ENCODE data around the gene MCF2L2.

DNA sequence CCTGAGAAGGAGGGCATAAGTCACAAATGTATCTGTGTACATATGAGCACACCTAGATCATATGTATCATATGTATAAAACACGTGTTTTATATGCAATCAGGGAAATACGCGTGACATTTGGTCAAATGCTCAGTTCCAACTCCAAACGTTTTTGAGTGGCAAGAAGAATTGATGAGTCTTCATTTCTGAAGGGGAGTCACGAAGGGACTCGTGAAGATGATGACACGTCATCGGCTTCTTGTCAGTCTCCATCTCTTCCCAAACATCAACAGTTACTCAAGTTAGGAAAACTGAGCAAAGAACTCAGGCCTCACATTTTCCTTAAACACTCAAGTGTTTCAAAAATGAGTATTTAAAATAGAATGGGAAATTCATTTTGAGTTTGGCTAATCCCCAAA is 95.9 kb downstream of the MCF2L2 start:
- TF ChIP-seq POLR2A (IDR thresholded peaks at IDR 0.05; ENCODE audit: low read depth, low read length) (no peak), POLR2AphosphoS5 (IDR thresholded peaks at IDR 0.05; ENCODE audit: low read depth, low read length) (no peak)
